HFFc6 (cell line): ENCODE measurements around the gene DTX3. TPM values are rescaled to one million over a fixed set of nuclear protein-coding genes. Genes with fewer than 3 reads are reported as not detected.
A peak's percentile ranks its signal among the peaks of the same experiment; 100 is the strongest.

Experiments used
- DNase-seq: peaks from one replicate; pipeline ENCODE4 v3.0.0-alpha.2; 2018
- H3K27ac Mint-ChIP-seq: 2 replicates; pipeline ENCODE4 v1.8.0; 2020; ENCODE audit warnings: mild to moderate bottlenecking, mixed read lengths
- H3K27me3 Mint-ChIP-seq: 2 replicates; pipeline ENCODE4 v1.8.0; 2021; ENCODE audit warnings: mild to moderate bottlenecking, moderate library complexity, mixed read lengths; ENCODE audit not compliant: insufficient read depth
- H3K36me3 Mint-ChIP-seq: 2 replicates; pipeline ENCODE4 v1.8.0; 2021; ENCODE audit warnings: low read depth, mixed read lengths
- H3K4me1 Mint-ChIP-seq: 2 replicates; pipeline ENCODE4 v1.8.0; 2020; ENCODE audit warnings: low read depth, mixed read lengths
- H3K4me3 Mint-ChIP-seq: 2 replicates; pipeline ENCODE4 v1.8.0; 2020; ENCODE audit warnings: mild to moderate bottlenecking, moderate library complexity, mixed read lengths
- H3K9me3 Mint-ChIP-seq: 2 replicates; pipeline ENCODE4 v1.8.0; 2020; ENCODE audit warnings: mild to moderate bottlenecking, mixed read lengths
- total RNA-seq, 6 experiments: library from RNA; stranded (reverse); fragmentation: NEBNext Ultra II Directional; extraction: Animal tissue kit (Norgen Biotek cat#: 25700); gene quantifications; 2 replicates in 1 of 6; 3 replicates in 5 of 6; pipeline ENCODE4 v1.2.3, GENCODE V29; 2021
- TF ChIP-seq, protein P1 (sequence below): fragments of 200-600 bp; sonication (generic); IDR thresholded peaks from 2 replicates; pipeline ENCODE4 v1.5.0; 2021; ENCODE audit warnings: antibody characterized with exemption, mild to moderate bottlenecking

Gene DTX3
- total RNA-seq, 6 experiments from 2014 or later, result 17.7 to 21.0 (median 19.2) TPM

DNA sequence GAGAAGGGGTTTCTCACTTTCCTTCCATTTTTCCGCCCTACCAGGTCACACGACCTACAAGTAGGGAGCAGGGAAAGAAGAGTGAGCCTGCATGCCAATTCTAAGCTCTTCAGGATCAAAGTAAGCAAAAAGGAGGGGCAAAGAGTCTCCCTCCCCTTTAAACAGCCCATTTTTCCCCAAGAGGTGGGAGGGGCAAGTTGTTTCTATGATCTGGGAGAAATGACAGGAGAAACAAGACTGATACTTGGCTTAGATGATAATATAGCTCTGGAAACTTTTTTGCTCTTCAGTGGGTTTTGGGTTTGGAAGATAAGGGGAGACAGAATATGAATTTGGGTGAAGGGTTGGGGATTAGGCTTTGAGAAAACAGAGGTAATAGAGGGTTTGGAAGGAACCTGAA is 1.8 kb downstream of the DTX3 start:
- TF ChIP-seq, protein P1, sequence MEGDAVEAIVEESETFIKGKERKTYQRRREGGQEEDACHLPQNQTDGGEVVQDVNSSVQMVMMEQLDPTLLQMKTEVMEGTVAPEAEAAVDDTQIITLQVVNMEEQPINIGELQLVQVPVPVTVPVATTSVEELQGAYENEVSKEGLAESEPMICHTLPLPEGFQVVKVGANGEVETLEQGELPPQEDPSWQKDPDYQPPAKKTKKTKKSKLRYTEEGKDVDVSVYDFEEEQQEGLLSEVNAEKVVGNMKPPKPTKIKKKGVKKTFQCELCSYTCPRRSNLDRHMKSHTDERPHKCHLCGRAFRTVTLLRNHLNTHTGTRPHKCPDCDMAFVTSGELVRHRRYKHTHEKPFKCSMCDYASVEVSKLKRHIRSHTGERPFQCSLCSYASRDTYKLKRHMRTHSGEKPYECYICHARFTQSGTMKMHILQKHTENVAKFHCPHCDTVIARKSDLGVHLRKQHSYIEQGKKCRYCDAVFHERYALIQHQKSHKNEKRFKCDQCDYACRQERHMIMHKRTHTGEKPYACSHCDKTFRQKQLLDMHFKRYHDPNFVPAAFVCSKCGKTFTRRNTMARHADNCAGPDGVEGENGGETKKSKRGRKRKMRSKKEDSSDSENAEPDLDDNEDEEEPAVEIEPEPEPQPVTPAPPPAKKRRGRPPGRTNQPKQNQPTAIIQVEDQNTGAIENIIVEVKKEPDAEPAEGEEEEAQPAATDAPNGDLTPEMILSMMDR, result no peak

GRCh38 chr12:57606821-57607220 is 2.2 kb downstream of the DTX3 start:
- no peak overlapping the region for H3K27ac Mint-ChIP-seq
- H3K4me1 Mint-ChIP-seq, result peaks cover 26% of the 10 kb centered on the region
- DNase-seq, result no peak
- H3K27me3 Mint-ChIP-seq, result peaks cover 4% of the 10 kb centered on the region
- H3K9me3 Mint-ChIP-seq, result no peaks in the 10 kb centered on the region
- no peaks in the 10 kb centered on the region; the same call in 1 of the 2 replicates for H3K36me3 Mint-ChIP-seq
- TF ChIP-seq, protein P1, result no peak
- no peak overlapping the region for H3K4me3 Mint-ChIP-seq

More for the DNA sequence above, 1.8 kb downstream of the DTX3 start:
- Mint-ChIP-seq H3K4me1 (peaks cover 26% of the 10 kb centered on the region), H3K27ac (no peak overlapping the region), H3K9me3 (no peaks in the 10 kb centered on the region), H3K4me3 (no peak overlapping the region), H3K36me3 (no peaks in the 10 kb centered on the region; the same call in 1 of the 2 replicates), H3K27me3 (peaks cover 4% of the 10 kb centered on the region)
- no peak for DNase-seq

DNA sequence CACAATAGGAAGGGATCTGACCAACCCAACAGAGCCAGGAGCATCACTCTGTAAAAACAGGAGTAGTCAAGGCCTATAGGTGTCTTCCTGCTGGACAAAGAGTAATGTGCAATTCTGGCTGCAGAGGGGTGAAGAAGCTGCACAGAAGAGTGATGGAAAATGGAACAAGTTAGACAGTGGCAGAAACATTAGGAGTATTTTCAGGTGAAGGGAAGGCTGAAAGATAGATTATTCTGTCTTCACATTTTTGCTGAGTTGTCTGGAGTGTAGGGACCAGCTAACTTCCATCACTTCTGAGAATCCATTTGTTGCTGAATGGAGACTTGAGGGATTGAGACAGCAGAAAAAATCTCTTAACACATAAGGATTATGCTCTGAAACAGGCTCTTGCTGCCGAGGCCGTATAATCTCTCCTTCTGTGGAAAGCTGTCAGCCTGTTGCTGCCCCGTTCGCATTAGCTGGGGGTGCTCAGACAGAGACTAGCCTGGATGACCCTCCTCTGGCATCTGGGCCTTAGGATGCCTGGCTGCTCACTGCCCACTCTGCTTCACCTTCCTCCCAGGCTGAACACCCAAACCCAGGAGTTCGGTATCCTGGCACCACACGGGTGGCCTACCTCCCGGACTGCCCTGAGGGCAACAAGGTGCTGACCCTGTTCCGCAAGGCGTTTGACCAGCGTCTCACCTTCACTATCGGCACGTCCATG is 3.5 kb downstream of the DTX3 start:
- H3K36me3 Mint-ChIP-seq, result no peaks in the 10 kb centered on the region
- H3K27ac Mint-ChIP-seq, result no peak overlapping the region
- peaks cover 33% of the 10 kb centered on the region for H3K4me1 Mint-ChIP-seq
- no peak for DNase-seq
- no peak overlapping the region for H3K4me3 Mint-ChIP-seq
- TF ChIP-seq, protein P1, result no peak
- peaks cover 4% of the 10 kb centered on the region for H3K27me3 Mint-ChIP-seq
- no peaks in the 10 kb centered on the region for H3K9me3 Mint-ChIP-seq

GRCh38 chr12:57609101-57609780 is 4.6 kb downstream of the DTX3 start:
- Mint-ChIP-seq H3K4me1 (peaks cover 24% of the 10 kb centered on the region), H3K36me3 (no peaks in the 10 kb centered on the region), H3K27me3 (peaks cover 4% of the 10 kb centered on the region), H3K9me3 (no peaks in the 10 kb centered on the region), H3K4me3 (no peak overlapping the region), H3K27ac (no peak overlapping the region)
- TF ChIP-seq, protein P1, result no peak
- no peak for DNase-seq

GRCh38 chr12:57609781-57610553 is 5.3 kb downstream of the DTX3 start:
- no peak overlapping the region for H3K27ac Mint-ChIP-seq
- TF ChIP-seq, protein P1, result no peak
- H3K27me3 Mint-ChIP-seq, result peaks cover 4% of the 10 kb centered on the region

More at GRCh38 chr12:57609781-57610553, 5.3 kb downstream of the DTX3 start:
- Mint-ChIP-seq H3K4me1 (peaks cover 22% of the 10 kb centered on the region), H3K9me3 (no peaks in the 10 kb centered on the region), H3K36me3 (no peaks in the 10 kb centered on the region), H3K4me3 (peak overlapping the region; percentile 73; the same call in 1 of the 2 replicates)
- no peak for DNase-seq
